GM18508 (cell line): Measurements from ENCODE around the gene ATM.
A peak's percentile ranks its signal among the peaks of the same experiment; 100 is the strongest.
"Not testable (repeated sequence)": the region's sequence is repeated elsewhere in the genome, so short reads cannot be mapped to it uniquely, and the experiment has no call there.

Experiments used
- ATAC-seq: cut with Tn5 transposase; IDR thresholded peaks from one replicate; pipeline ENCODE4 v1.9.1; 2021; ENCODE audit warnings: moderate number of reproducible peaks; ENCODE audit not compliant: insufficient read depth, unreplicated experiment

Gene ATM

DNA sequence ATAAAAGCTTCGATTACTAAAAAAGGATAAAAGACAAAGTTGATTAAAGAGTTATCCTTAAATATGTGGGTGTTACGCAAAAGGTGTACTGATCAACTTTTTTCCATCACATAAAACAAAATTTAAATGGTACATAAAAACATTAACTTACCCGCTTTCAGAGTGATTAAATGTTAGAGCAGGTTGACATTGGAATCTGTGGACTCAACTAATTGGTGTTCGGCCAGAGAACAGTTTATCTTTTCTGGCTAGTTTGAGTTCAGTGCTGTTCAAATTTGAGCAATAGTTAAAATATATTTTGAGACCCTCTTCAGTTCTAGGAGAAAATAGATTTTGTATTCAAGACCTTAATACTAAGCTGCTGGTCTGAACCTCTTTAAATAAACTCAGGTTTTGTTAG, 56.1 kb downstream of the ATM start:
- no peak for ATAC-seq

DNA sequence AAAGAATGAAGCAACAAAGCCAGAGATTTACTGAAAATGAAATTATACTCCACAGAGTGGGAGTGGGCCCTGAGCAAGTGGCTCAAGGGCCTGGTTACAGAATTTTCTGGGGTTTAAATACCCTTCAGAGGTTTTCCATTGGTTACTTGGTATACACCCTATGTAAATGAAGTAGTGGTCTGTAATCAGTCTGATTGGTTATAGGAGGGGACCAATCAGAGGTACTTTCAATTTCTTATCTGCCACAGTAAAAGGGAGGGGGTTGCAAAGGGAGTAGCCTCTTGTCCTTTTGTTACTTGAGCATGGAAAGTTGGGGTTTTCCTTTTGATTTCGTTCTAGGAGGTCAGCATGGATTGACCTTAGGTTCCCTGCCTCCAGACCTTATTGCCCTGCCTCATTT, 63.5 kb downstream of the ATM start:
- ATAC-seq = no peak

DNA sequence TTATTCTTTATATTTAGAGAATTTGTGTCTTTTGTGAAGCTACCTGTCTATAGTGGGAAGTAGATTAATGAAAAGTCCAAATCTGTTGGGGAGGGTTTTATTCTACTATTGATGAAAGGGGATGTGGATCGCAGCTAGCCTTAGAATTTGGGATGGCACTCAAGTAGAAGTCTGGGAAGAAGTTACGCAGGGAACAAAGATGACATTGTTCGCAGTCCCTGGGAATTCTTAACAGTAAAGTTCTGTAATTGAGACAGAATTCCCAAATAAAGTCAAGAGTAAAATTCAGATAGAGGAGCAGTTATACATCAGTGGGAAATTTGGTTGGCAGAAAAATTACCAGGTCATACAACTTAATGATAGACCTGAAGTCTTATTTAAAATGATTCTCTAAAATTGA, 64.1 kb downstream of the ATM start:
- ATAC-seq = no peak

GRCh38 chr11:108289066-108289465, 66.2 kb downstream of the ATM start:
- not testable (repeated sequence) for ATAC-seq

DNA sequence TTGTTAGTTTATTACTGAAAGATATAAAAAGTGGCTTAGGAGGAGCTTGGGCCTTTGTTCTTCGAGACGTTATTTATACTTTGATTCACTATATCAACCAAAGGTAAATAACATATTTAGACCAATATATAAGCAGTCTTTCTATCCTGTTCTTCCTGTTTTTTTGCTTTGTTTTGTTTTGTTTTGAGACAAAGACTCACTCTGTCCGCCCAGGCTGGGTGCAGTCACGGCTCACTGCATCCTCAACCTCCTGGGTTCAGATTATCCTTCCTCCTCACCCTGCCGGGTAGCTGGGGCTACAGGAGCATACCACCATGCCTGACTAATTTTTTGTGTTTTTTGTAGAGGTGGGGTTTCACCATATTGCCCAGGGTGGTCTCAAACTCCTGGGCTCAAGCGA, 66.8 kb downstream of the ATM start:
- ATAC-seq = no peak

DNA sequence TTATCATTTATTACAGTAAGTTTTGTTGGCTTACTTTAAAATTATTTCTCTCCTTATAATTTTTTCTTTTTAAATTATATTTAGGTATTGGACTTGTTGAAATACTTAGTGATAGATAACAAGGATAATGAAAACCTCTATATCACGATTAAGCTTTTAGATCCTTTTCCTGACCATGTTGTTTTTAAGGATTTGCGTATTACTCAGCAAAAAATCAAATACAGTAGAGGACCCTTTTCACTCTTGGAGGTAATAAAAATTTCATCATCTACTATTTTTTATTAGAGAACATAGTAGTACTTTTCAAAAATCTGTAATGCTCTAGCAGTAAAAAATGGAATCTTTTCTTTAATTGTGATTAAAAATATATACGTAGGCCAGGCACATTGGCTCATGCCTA, 70.4 kb downstream of the ATM start:
- no peak for ATAC-seq

DNA sequence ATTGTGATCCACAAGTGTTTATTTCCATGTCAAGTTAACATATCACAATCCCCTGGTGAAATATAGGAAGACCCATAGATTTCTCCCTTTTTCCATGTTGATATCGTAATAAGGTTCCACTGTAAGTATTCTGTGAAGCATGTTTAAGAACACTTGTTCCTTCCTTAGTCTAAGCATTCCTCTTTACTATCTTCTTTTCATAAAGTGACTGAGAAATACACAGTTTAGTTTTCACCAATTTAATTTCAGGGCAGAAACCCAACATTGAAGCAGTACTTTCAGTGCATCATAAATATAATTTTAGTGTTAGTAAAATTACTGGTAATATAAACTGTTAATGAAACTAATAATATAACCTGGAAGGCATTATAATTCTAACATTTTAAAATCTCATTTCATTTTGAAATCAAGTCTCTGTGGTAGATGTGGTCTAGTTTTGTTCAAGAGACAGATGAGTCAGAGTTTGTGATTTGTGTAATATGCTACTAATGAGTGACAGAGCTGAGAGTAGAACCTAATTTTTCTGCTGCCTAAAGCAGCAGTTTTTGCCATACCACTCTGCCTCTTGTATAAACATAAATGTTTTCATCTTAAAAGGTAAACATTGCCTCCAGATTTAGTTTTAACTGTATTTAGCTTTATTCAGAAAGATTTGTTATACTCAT, 79.4 kb downstream of the ATM start:
- peak; percentile 63 for ATAC-seq

DNA sequence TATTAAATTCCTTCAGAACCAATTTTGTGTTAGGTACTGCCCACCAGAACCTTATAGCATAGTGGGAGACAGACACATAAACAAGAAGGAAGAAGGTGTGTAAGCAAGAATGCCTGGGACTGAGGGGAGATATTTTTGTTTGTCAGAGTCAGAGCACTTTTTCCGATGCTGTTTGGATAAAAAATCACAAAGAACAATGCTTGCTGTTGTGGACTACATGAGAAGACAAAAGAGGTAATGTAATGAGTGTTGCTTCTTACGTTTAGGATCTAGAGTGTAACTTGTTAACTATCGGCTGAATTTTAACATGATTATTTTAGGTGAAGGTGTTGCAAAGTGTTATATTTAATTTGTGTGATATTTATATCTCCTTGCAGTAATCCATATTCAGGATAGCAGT, 84.9 kb downstream of the ATM start:
- no peak for ATAC-seq

DNA sequence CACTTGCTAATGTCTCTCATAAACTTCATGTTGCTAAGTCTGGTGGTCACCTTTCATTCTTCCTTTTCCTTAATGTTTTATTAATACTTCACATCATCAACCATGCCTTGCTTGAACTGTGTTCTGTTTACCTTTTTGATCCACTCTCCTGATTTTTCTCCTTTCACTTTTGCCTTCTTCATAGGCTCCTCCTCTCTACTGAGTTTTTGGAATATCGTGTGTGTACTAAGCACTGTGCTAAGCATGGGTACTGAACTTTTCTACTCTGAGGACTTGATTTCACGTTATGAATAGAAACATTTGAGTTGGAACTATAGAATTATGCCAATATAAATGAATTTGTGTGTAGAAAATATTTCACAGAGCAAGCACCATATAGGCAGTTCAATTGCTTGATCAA, 90.6 kb downstream of the ATM start:
- no peak for ATAC-seq

DNA sequence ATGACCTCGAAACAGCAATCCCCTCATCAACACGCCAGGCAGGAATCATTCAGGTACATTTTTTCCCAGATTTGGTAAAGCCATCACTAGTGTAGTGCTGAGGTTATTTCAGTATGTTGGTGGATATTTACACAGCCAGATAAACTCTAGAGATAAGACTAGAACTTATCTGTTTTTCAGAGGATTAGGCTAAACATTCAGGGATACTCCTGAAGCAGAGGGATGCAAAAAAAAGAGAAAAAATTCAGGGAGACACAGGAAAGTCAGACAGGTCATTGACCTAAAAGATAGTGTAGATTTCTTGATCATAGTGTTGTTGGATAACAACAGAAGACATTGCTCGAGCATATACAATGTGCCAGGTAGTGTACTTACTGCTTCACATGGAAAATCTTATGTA, 93.2 kb downstream of the ATM start:
- no peak for ATAC-seq

DNA sequence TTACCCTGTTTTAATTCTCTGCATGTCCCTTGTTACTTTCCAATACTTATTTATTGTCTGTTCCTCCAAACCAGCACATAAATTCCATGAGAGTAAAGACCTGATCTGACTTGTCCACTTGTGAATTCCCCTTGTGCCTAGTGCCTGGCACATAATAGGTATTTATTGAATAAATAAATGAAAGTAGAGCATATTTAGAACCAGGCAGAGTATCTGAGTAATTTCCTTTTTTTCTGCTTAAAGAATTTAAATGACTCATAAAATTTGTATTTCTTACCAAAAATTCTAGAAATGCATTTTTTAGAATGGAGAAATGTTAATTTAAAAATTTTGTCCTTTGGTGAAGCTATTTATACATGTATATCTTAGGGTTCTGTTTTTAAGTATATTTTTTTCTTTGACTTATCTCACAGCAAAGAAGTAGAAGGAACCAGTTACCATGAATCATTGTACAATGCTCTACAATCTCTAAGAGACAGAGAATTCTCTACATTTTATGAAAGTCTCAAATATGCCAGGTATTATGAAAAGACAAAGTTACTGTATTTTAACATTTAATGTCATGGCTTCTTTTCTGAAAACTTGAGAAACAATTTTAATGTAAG, 96.8 kb downstream of the ATM start:
- no peak for ATAC-seq

DNA sequence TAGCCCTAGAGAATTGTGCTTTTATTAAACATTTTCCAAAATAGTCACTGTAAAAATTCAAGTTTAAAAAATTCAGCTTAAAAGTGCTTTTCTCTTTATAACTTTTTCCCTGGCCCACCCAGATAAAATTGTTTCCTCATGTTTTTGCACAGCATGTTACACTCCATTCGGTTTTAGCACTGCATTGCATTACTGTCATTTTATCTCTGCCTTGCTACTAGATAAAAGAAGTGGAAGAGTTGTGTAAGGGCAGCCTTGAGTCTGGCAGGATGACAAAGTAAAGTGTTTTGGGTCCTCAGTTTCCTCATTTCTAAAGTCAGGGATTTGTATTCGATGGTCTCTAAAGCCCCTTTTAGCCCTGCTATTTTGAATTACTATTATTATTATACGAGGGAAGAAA, 99.8 kb downstream of the ATM start:
- no peak for ATAC-seq

DNA sequence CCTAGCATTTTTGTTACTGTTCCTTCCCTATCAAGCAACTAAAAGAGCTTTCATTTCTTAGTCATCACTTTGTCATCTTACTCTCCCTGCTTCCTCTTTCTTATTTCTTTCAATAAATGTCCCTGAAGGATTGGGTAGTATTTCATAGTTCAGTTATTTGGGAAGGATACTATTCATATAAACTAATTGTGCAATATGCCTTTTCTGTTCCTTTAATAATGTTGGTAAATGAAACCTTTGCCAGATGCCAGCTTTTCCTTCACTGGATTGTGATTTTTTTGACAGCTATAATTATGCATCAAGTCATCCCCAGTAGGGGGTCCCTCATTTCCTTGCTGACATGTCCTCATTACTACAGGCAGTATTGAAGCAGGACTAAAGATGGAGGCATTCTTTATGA, 101.7 kb downstream of the ATM start:
- no peak for ATAC-seq

GRCh38 chr11:108333403-108333899, 110.6 kb downstream of the ATM start:
- no peak for ATAC-seq

DNA sequence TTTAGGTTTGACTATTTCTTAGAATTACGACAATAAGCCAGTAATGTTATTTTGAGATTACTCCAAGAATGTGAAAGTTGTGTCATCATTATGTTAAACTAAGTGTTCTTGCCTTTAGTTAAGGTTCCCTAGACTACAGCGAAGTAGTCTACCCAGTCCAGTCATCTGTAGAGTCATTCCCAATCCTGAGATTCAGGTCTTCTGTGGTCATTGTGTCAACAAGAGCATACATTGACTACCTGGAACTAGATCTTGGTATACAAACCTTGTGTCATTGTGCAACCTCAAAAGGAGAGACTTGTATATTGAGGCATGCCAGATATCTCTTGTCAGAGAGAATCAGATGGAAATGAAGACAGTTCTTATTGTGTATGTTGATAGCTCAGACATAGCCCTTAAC, 115.9 kb downstream of the ATM start:
- no peak for ATAC-seq

DNA sequence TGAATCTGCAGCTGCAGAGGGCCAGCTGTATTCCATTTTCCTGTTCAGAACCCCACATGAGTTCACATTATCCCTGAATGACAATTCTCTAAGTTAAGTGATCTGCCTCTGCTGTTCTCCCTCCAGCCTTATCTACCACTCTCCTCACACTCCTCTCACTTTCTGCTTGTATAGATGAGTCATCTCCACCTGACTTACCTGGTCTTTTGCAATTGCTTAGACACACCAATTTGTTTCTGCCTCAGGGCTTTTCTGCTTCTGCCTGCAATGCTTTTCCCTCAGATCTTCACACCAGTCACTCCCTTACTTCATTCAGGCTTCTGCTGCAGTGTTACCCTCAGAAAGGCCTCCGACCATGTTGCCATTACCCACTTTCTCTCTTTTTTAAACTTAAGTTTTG, 118.1 kb downstream of the ATM start:
- ATAC-seq = no peak

- no peak for ATAC-seq
Observed at GRCh38 chr11:108341654-108342053, 118.8 kb downstream of the ATM start.

DNA sequence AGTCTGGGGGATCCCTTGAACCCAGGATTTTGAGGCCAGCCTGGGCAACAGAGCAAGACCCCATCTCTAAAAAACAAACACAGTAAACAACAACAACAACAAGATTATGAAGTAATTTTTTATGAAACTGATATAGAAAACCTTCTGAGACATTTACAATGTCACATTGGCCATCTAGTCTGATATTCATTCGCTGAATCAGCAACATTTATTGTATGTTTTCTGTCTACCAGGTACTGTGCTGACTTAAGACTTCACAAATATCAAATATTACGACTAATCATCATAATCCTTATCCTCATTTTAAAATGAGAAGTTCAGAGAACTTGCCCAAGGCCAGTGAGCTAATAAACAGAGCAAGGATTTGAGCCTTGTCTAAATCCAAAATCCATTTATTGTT, 120.8 kb downstream of the ATM start:
- no peak for ATAC-seq

GRCh38 chr11:108345767-108346166, 122.9 kb downstream of the ATM start:
- no peak for ATAC-seq

GRCh38 chr11:108346451-108346850, 123.6 kb downstream of the ATM start:
- no peak for ATAC-seq

GRCh38 chr11:108351468-108351867, 128.6 kb downstream of the ATM start:
- ATAC-seq = no peak

DNA sequence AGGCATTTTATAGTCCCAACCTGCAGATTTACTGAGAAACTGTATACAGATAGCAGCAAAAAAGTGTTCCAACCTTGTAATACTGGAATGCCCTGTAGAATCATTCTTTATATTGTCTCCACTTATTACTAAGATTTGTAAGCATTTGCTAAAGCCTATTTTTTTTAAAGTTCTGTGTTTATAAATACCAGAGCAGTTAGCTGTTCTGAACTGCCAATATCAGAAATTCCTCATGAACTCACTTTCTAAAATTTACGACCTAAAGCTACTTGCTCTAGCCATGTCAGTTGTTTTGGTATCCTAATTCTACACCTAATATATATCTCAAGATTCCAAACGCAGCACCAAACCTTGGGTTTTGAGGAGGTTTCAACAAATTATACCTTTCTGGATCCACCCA, 141.3 kb downstream of the ATM start:
- no peak for ATAC-seq
